NCI-H510A (cell line): ENCODE data around the gene NXPH4.

ENCODE experiments used
- DNase-seq: peaks from one replicate; lab custom pipeline; 2025; lab: John Stamatoyannopoulos, UW

NXPH4 gene

GRCh38 chr12:57243521-57244311, 27.1 kb downstream of the NXPH4 start:
- DNase-seq: peak; percentile 73

- DNase-seq: no peak
Measured at GRCh38 chr12:57244312-57244696, 27.7 kb downstream of the NXPH4 start.

- DNase-seq: no peak
Measured at GRCh38 chr12:57247041-57247440, 30.4 kb downstream of the NXPH4 start.

GRCh38 chr12:57248934-57249742, 32.5 kb downstream of the NXPH4 start:
- DNase-seq: no peak

GRCh38 chr12:57250541-57250940, 33.9 kb downstream of the NXPH4 start:
- no peak for DNase-seq

- DNase-seq: no peak
Measured at GRCh38 chr12:57250956-57251355, 34.4 kb downstream of the NXPH4 start, which contains the start of gene STAC3. Gene STAC3, minus strand, starts transcription at chr12:57251187. Its CDS starts 1,551 bp downstream, at chr12:57249636.

- DNase-seq: no peak
Measured at GRCh38 chr12:57254506-57255280, 38.1 kb downstream of the NXPH4 start.

GRCh38 chr12:57255916-57256315, 39.3 kb downstream of the NXPH4 start:
- DNase-seq: no peak

GRCh38 chr12:57258977-57259970, 42.7 kb downstream of the NXPH4 start:
- no peak for DNase-seq

- no peak for DNase-seq
Measured at GRCh38 chr12:57260366-57260765, 43.8 kb downstream of the NXPH4 start.

GRCh38 chr12:57261428-57261865, 44.9 kb downstream of the NXPH4 start:
- no peak for DNase-seq

GRCh38 chr12:57262126-57262822, 45.7 kb downstream of the NXPH4 start:
- no peak for DNase-seq

- DNase-seq: no peak
Measured at GRCh38 chr12:57263096-57263495, 46.5 kb downstream of the NXPH4 start.

- DNase-seq: no peak
Measured at GRCh38 chr12:57266681-57267080, 50.1 kb downstream of the NXPH4 start.

GRCh38 chr12:57268264-57268663, 51.7 kb downstream of the NXPH4 start:
- DNase-seq: no peak

- no peak for DNase-seq
Measured at GRCh38 chr12:57270966-57271470, 54.4 kb downstream of the NXPH4 start.

- no peak for DNase-seq
Measured at GRCh38 chr12:57272337-57273151, 56.0 kb downstream of the NXPH4 start.

- DNase-seq: no peak
Measured at GRCh38 chr12:57273516-57273915, 56.9 kb downstream of the NXPH4 start.
